Measurements from ENCODE around the gene SLC48A1.

Gene SLC48A1

GRCh38 chr12:47744778-47745436 is 28.1 kb upstream of the SLC48A1 start:
- no peak for DNase-seq

DNA sequence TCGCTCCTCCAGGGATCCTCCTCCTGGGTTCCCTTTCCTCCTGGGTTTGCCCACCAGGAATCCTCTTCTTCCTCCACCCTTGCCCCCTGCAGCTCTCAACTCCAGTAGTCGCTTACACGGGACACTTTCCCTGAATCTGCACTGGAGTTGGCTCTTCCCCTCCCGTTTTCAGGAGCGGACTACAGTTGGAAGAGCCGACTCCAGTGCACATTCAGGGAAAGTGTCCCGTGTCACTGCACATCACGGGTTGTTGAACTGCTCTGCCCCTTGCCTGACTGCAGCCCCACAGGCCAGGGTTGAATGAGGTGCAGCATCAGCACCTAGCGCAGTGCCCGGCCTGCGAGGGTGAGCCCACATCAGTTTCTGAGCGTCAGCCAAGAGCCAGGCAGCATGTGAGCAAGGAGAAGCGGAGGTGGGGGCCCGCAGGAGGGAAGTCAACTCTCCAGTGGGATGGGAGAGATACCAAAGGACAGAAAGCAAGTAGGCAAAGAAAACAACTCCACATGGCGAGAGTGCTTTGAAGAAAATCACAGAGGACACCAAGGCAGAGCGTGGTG is 27.5 kb upstream of the SLC48A1 start:
- no peak for DNase-seq

DNA sequence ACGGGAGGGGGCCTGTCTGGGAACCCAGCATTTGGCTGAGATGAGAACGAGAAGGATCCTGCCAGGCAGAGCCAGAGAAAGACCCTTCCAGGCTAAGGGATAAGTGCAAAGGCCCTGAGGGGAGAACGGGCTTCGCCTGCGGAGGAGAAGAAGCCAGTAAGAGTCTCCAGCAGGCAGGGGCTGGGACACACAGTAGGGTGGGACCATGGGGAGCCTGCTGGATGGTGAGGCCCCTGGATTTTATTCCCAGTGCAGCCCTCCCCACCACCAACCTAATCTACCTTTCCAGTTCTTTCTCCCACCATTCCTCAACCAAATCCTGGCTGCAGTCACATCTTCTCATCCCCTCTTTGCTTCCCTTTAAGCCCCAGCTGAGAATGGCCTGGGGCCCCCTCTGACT is 27.0 kb upstream of the SLC48A1 start:
- DNase-seq = no peak

- DNase-seq = no peak
Measured at GRCh38 chr12:47746523-47746922, 26.5 kb upstream of the SLC48A1 start.

DNA sequence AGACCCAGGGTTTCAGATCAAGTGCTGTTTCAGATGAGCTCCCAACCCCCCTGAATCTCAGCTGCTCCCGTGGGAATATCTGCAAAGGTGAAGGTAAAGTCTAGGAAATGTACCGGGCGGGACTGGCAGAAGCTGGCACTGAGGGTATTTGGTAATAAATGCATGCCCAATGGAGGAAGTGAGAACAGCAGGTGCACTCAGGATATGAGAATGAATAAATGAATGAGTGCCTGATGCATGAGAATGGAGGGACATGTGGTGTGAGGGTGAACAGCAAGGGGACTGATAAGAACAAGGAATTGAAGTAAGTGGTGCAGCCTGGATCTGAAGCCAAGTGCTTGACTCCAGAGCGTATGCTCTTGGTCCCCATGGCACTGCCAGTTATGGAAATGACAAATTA is 25.9 kb upstream of the SLC48A1 start:
- DNase-seq = no peak

- DNase-seq = no peak
Measured at GRCh38 chr12:47747596-47748506, 25.2 kb upstream of the SLC48A1 start.

- no peak for DNase-seq
Measured at GRCh38 chr12:47748507-47748828, 24.6 kb upstream of the SLC48A1 start.

GRCh38 chr12:47748899-47749298 is 24.1 kb upstream of the SLC48A1 start:
- DNase-seq = no peak

GRCh38 chr12:47750229-47750798 is 22.7 kb upstream of the SLC48A1 start:
- no peak for DNase-seq

DNA sequence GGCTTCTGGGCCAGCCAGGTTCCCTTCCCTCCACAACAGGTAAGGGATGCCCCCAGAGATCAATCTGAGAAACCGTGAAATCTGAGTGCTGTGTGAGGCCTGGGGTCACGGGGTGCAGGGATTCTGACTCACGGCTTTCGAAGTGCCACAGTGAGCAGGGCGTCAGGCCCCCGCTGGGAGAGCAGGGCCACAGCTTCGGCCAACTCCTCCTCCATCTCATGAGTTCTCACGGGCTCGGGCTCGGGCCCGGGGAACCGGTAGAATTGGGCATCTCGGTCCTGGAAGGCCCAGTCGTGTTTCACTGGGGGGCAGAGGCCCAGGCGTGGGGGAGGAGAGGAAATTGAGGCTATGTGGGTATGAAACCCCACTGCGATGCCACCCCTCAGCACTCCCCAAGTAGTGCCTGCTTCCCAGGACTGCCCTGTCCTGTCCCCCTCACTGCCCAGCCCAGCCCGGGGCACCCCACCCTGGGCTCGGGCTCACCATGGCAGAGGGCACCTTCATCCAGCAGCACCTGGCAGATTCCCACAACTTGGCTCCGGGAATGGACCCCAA is 22.0 kb upstream of the SLC48A1 start:
- no peak for DNase-seq

DNA sequence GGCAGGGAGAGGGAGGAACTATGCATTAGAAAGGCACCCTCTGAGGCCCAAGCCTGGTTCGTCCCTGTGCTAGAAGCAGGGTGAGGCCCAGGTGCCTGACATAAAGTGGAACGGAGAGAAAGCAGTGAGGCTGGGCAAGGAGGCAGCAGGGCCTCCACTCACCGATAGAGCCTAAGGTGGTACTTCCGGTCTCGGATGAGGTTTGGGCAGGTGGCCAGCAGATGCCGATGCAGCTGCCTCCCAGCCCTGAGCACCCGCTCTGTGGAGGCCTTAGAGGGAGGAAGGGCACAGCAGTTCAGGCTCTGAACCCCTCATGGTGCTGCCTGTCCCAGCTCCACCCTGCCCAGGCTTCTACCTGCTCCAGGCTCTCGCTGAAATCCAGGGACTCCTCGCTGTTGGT is 21.5 kb upstream of the SLC48A1 start:
- no peak for DNase-seq

DNA sequence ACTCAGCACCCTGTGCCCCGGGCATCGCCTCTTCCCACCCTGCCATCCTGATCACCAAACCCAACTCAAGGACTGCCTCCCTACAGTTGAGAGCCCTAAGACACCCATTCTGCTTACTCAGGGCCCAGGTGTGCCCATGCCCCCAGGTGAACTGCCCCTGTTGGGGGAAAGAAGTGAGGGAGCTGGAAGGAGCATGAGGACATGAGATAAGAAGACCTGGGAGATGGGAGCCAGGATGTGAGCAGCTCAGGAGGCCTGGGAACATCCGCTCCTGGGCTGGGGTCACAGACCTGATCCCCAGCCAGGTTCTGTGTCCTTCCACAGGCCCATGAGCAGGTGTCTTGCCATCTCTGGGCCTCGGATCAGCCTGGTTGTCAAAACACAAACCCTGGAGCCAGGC is 20.9 kb upstream of the SLC48A1 start:
- DNase-seq = no peak

- no peak for DNase-seq
Measured at GRCh38 chr12:47752552-47752951, 20.5 kb upstream of the SLC48A1 start.

GRCh38 chr12:47753021-47754001 is 19.7 kb upstream of the SLC48A1 start:
- no peak for DNase-seq

DNA sequence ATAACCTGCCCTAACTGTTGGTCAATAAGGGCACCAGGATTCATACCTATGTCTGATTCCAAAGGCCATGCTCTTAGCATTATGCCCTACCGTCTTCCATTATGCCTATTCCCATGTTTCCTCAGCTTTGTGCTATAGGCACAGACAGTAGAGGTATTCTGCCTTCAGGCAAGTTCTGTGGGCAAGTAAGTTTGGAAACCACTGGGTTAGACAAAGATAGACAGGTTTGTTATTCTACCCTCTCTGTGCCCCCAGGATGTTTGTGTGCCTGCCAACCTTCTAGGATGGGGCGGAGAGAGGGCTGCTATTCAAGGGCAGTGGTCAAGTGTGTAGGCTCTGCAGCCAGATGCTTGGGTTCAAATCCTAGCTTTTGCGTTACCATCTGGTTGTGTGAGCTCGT is 18.9 kb upstream of the SLC48A1 start:
- DNase-seq = no peak

GRCh38 chr12:47754881-47755280 is 18.2 kb upstream of the SLC48A1 start:
- DNase-seq = no peak

DNA sequence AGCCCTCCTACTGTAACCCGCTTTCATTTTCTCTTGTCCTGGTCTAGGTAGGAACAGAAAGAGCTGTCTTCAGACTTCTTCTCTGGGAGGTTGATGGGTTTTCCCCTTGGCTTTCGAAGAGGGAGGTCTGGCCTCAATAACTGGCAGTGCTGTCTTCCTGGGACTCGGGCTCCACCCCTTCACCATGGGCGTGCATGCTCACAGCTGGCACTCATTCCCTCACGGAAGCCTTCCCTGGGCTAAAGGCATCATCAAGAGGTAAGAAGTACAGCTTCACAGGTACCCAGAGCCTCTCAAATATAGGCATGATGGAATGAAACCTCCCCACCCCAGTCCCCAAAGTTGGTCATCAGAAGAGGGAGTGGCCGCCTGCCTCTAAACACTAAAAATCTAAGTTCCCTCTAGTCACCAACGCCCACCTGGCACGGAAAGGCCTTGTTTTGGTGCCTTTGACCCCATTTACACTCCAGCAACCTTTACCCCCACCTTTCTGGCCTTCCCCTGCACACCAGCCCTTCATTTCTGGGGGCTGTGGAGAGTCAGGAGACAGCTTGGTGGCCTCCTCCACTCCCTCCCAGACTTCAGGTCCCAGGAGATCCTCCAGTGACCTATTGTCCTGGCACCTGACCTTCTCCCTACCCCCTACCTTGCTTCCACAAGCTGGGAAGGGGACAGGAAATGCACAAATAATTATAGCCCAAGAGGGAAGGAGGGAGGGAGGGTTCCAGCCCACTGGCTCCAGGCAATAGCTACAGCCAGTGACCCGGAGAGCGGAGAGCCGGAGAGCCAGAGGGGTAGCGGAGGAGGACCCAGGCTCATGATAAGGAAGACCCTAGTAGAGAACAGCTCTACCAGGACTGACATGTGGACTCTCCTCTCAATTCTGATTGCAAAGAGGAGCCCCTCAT is 17.1 kb upstream of the SLC48A1 start:
- DNase-seq = no peak

DNA sequence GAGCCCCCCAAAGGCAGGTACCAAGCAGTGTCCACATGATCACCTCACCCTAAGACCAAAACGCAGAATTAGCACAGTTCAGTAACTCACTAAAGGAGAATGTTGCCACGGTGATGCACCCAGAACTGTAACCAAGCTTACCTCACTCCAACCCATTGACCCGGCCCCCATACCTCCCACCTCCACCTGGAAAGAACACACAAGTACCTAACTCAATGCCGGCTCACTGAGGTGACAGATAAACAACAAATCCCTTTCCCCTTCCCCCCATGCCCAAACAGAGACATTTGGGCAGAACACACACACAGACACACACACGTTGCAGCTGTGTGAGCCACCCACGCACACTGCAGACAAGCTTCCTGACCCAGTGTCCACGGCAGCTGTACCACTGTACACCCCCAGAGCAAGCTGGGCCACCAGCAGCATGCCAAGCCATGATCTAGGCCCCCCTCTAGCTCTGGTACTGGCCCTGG is 15.6 kb upstream of the SLC48A1 start:
- DNase-seq = no peak

DNA sequence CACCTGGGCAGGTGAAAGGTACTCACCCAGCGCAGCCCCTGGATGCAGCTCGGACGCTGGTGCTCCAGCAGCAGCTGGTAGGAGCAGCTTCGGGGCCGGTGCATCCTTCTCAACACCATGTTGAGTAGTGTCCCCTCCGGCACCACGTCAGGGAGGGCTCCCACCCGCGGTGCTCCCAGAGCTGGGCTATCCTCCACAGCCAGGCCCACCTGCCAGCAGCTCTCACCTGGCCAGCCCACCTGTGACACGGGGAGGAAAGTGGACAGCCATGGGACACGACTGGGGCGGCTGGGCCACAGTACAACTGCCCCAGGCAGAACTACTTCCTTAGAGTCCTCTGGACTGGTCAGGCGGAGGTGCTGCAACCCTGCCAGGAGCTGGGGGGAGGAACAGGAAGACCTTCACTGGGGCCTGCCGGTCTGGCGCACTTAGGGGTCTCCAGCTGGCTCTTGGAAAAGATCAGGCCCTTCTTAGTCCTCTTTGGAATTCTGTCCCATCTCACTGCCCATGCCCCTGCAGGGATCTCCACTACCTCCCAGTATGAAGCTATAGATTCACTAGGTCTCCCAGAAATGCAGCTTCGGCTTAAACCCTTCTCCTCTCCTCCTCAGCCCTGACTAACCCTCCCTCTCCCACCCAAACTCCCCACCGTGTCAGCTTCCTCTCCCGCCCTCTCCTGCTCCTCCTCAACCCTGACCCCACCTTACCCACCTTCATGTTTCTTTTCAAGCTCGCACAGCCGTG is 15.0 kb upstream of the SLC48A1 start:
- no peak for DNase-seq

DNA sequence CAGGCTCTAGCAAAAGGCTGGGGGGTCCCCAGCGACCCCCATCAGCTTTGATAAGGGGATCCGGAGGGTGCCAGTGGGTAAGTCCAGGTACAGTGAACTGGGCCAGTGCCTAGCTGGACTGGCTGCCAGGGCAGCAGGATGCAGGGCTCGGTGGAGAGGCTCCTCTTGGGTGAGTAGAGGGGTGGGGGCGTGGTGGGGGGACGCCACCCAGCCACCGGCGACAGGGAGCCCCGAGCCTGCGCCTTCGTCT is 14.5 kb upstream of the SLC48A1 start:
- DNase-seq = no peak

Data from NCI-H1436 (cell line).